A549 treated with Hydrocortisone at 1 μM for 4 hours (cell line): ENCODE measurements around the gene EPO. TPM values are rescaled to one million over a fixed set of nuclear protein-coding genes. Genes with fewer than 3 reads are reported as not detected.

Experiments used
- total RNA-seq: library from RNA; stranded (reverse); fragments of 200-300 nt; extraction: Qiagen RNA extraction; gene quantifications from 5 replicates; pipeline ENCODE4 v1.2.3, GENCODE V29; 2022

The EPO gene
- not detected in 5 replicates for total RNA-seq

DNA sequence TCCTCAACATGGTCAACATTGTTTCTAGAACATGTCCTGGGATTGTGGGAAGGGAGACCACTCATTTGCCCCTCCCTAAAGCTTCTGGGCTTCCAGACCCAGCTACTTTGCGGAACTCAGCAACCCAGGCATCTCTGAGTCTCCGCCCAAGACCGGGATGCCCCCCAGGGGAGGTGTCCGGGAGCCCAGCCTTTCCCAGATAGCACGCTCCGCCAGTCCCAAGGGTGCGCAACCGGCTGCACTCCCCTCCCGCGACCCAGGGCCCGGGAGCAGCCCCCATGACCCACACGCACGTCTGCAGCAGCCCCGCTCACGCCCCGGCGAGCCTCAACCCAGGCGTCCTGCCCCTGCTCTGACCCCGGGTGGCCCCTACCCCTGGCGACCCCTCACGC, at the start of gene EPO:
TSS of gene EPO (plus strand) at position 190 of the 392 bp plus-strand sequence. CDS start 513 bp downstream, outside the sequence.

DNA sequence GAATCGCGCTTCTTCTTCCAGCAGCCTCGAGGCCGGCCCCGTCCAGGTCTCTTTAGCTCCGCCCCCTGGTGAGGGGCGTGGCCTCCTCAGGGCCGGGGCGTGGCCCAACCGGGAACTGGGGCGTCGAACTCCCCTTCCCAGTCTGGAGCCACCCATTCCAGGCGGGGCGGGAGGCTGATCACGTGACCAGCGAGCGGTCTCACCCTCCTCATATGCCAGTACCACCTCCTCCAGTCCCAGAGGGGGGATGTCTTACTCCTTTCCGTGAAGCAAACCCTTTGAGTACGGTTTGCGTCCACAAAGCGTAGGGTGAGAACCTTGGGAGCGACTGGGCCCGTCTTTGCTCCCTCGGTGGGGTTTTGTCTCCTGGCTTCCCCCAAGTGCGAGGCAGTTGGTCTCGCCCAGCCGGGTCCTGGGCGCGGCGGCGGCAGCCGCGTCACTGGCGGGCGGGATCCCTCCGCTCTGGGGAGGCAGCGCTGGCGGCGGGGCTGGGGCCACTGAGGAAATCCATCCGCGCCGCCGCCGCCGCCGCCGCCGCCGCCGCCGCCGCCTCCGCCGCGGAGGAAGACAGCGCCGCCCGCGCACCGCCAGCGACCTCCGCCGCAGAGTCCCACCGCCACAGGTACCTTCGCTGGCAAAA, 46.8 kb upstream of the EPO start, which contains the start of gene GNB2:
TSS of gene GNB2 (plus strand) at position 439 of the 640 bp plus-strand sequence. CDS start 2,526 bp downstream, outside the sequence.

DNA sequence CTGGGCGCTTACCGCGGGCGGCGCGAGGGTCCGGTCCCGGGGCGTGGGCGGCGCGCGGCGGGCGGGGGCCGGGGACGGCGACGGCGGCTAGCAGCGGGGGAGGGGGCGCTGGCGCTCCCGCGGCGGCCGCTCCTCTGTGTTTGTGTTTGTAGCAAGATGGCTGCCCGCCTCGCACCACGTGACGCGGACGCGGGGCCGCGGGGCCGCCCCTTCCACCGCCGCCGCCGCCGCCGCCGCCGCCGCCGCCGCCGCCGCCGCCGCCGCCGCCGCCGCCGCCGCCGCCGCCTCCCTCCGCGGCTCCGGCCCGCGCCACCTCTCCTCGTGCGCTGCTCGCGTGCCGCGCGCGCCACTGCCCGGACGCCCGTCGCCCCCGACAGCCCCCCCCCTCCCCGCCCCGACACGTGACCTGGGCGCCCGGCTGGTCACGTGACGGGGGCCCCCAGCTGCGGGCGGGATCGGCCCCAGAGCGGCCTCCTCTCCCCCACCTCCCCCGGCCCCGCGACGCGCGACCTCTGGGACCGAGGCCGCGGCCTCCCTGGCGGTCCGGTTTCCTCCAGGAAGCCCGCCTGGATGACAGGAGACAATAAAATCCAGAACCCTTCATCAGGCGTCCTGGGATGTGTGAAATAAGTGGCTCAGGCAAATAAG, 26.0 kb upstream of the EPO start, which contains the start of gene GIGYF1:
TSS of gene GIGYF1 (minus strand) at position 153 of the 648 bp plus-strand sequence. CDS start 6,012 bp downstream, outside the sequence.

DNA sequence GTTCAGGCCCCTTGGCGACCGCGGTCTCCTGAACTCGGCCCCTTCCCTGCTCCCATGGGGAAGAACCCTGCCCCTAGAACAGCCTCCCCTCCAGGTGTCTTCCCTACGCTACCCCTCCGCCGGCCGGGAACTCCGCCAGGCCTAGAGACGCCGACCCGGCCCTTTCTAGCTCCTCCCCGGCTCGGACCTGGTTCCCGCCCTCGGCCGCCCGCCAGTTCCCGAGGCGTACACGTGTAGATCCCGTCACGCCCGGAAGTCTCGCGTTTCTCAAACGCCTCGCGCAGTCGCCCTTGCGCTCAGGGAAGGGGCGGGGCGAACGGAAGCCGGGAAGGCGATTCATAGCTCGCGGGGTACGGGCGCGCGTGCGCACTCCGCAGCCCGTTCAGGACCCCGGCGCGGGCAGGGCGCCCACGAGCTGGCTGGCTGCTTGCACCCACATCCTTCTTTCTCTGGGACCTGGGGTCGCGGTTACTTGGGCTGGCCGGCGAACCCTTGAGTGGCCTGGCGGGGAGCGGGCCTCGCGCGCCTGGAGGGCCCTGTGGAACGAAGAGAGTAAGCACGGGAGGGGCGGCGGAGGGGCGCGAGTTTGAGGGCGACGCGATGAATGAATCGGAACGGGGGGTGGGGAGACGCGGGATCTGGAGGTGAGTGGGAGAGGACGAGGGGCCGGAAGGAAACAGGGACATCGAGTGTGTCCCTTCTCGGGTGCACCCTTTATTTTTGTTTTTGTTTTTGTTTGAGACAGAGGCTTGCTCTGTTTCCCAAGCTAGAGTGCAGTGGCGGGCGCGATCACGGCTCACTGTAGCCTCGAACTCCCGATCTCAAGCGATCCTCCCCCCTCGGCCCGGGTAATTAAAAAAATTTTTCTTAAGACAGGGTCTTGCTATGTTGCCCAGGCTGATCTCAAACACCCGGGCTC, 14.3 kb upstream of the EPO start, which contains the start of gene POP7:
TSS of gene POP7 (plus strand) at position 369 of the 919 bp plus-strand sequence. CDS start 710 bp downstream, outside the sequence.

Other genes starting within 250 kb of the EPO start
- gene TSC22D4, start 241.3 kb upstream of the EPO start, total RNA-seq: 48.4 to 67.7 TPM (median 57.8 TPM) in 5 replicates
- 3.0 to 7.0 TPM (median 5.1 TPM) in 5 replicates for gene NYAP1, start 236.5 kb upstream of the EPO start, total RNA-seq
- 35.5 to 50.9 TPM (median 42.3 TPM) in 5 replicates for gene AGFG2, start 181.3 kb upstream of the EPO start, total RNA-seq
- 0.18 to 0.85 TPM (median 0.21 TPM) in 4 of 5 replicates, not detected in the other for gene SAP25, start 146.6 kb upstream of the EPO start, total RNA-seq
- 14.3 to 17.9 TPM (median 15.6 TPM) in 5 replicates for gene LRCH4, start 134.3 kb upstream of the EPO start, total RNA-seq
- gene FBXO24, start 134.1 kb upstream of the EPO start, total RNA-seq: 0.07 to 0.35 TPM (median 0.28 TPM) in 5 replicates
- gene PCOLCE, start 118.1 kb upstream of the EPO start, total RNA-seq: 6.7 to 10.9 TPM (median 8.5 TPM) in 5 replicates
- 17.0 to 22.3 TPM (median 19.6 TPM) in 5 replicates for gene MOSPD3, start 107.9 kb upstream of the EPO start, total RNA-seq
- gene TFR2, start 78.9 kb upstream of the EPO start, total RNA-seq: 2.0 to 2.4 TPM (median 2.1 TPM) in 5 replicates
- not detected in 5 replicates for gene ACTL6B, start 64.0 kb upstream of the EPO start, total RNA-seq
- gene GNB2, start 46.7 kb upstream of the EPO start, total RNA-seq: 194 to 257 TPM (median 243 TPM) in 5 replicates
- 14.9 to 18.4 TPM (median 16.5 TPM) in 5 replicates for gene GIGYF1, start 26.2 kb upstream of the EPO start, total RNA-seq
- gene POP7, start 14.3 kb upstream of the EPO start, total RNA-seq: 65.5 to 91.5 TPM (median 89.7 TPM) in 5 replicates
- gene ZAN, start 13.1 kb downstream of the EPO start, total RNA-seq: not detected in 5 replicates
- 38.1 to 45.9 TPM (median 42.2 TPM) in 5 replicates for gene EPHB4, start 107.1 kb downstream of the EPO start, total RNA-seq
- 14.1 to 16.1 TPM (median 14.7 TPM) in 5 replicates for gene SLC12A9, start 132.2 kb downstream of the EPO start, total RNA-seq
- gene TRIP6, start 146.9 kb downstream of the EPO start, total RNA-seq: 43.8 to 55.0 TPM (median 51.5 TPM) in 5 replicates
- gene SRRT, start 154.6 kb downstream of the EPO start, total RNA-seq: 127 to 136 TPM (median 132 TPM) in 5 replicates
- 3.7 to 6.3 TPM (median 6.0 TPM) in 5 replicates for gene UFSP1, start 169.2 kb downstream of the EPO start, total RNA-seq
- gene ACHE, start 175.4 kb downstream of the EPO start, total RNA-seq: 2.4 to 3.2 TPM (median 3.0 TPM) in 5 replicates
- 13.5 to 23.7 TPM (median 20.2 TPM) in 5 replicates for gene MUC3A, start 229.1 kb downstream of the EPO start, total RNA-seq
- 12.6 to 23.9 TPM (median 19.6 TPM) in 5 replicates for gene MUC12, start 249.1 kb downstream of the EPO start, total RNA-seq